NOMO-1 (cell line): ENCODE data around the gene CADM1.

Source experiments
- DNase-seq, 2 experiments: peaks; one replicate each; lab custom pipeline; 2025; ENCODE audit not compliant: unreplicated experiment in 2 of 2; lab: John Stamatoyannopoulos, UW

The CADM1 gene

DNA sequence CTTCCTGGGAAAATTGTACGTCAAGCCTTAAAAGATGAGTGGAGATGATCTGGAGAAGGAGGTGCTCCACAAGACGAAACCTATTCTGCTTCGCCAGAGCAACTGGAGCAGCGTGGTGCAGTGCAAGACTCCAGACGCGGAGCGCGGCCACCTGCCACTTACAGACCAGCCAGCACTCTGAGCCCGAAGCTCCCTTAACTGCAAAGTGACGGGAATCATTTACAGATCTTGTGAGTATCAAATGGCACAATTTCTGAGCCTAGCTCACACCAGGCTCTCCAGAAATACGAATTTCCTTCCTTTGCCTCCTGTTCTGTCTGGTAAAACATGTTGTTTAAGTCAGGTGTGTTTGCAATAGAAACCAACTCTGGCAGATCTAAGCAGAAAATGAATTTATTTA lies 369.3 kb downstream of the CADM1 start:
- no peak for DNase-seq

DNA sequence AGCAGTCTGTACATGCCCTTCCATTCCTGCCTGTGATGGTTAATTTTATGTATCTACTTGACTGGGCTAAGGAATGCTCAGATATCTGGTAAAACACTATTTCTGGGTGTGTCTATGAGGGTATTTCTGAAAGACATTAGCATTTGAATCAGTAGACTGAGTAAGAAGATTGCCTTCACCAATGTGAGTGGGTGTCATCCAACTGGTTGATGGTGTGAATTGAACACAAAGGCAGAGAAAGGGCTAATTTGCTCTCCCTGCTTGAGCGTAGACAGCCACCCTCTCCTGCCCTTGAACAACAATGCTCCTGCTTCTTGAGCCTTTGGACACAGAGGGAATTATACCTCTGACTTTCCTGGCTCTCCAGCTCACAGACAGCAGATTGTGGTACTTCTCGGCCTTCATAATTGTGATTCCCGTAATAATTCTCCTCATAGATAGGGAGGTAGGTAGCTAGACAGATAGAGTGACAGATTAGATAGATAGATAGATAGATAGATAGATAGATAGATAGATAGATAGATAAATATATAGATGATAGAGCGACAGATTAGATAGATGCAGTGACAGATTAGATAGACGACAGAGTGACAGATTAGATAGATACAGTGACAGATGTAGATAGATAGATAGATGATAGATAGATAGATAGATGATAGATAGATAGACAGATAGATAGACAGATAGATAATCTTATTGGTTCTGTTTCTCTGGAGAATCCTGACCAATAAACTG lies 370.6 kb downstream of the CADM1 start:
- no peak for DNase-seq

DNA sequence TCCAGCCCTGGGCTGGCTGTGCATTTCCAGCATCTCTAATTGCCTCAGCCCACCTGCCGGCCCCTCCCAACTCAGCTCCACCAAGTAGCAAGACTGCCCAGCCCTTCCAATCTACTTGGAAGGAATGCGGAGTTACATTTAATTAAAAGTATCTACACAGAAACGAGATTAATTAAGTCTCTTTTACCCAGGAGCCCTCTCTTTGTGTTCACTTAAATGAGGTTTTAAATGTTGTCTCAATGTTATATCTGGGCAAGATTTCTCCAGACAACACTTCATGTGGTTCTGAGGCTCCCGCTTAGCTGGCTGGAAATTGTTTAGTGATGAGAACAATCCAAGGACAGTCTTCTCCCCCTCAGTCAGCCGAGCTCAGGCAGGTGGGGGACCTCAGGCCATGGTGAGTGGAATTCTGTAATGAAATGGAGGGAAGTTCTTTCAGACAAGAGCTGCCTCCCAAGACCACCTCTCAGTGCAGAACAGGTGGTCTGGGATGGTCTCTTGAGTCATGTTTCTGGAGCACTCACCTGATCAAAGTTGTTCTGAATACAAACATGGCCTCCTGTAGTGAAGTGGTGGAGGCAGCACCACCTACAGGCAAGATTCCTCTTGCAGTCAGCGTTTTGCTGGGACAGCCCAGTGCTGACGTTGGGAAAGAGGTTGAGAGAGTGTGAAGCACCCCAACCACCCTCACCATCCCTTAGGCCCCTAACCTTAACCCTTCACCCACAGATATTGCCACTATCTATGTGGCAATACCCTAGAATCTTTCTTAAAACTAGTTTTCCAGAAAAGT lies 371.6 kb downstream of the CADM1 start:
- no peak for DNase-seq

DNA sequence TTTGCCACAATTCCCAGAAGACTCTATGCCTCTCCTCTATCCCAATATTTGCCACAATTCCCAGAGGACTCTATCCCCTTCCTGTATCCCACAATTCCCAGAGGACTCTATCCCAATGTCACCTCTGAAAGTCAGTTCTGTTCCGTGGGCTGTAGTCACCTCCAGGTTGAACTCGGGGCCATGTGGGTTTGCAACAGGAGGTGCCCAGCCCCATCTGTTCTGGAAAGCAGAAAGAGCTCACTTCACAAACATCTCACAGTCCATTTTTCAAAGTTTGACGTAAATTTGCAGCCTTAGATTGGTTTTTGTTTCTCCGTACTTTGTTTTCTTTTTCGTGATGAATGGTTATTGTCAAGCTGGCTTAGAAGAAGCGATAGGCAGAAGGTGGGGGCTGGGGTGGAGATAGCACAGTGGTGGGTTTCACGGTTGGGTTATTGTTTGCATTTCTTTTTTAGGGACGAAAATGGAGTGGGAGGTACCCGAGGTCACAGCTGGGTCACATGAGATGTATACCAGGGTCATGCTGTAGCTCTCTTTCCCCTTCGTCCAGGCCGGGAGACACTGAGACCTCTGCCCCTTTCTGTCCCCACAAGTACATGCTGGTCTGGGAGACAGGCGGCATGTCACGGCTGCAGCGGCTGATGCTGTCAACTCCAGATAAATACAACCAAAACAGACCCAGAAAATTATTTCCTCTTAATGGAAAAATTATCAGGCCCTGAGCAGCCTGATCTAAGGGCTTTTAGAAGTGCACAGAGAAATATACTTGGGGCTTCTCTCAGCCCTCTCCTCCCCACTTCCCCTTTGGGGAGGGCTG lies 374.5 kb downstream of the CADM1 start:
- no peak for DNase-seq

DNA sequence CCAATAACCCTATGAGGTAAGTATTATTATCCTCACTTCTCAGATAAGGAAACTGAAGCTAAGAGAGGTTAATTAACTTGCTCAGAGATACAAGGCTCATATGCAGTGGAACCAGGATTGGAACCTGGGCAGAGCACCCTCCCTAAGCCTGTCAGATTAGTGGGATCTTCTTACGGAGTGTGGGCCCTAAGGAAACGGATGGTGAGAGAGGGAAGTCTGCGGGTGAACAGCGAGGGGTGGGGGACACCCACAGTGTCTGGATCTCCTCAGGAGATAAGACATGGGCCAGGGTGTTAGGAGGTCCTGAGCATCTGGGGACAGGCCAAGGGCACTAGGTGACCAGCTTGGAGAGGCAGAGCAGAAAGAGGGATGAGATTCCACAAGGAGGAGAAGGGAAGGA lies 376.0 kb downstream of the CADM1 start:
- DNase-seq: no peak

DNA sequence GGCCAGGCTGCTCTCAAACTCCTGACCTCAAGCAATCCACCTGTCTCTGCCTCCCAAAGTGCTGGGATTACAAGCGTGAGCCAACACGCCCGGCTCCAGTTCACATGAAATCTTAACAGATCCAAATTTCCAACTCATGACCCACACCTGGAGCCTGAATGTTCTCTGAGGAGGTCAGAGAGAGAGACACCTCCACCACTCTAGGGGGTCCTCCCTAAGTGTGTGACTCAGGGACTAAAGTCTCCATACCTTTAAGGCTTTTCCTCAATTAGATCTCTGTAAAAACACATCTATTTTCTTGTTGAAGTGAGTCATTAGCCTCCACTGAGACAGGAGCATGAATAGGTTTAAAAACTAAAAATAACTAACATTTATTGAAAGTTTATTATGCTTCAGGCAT lies 376.4 kb downstream of the CADM1 start:
- no peak for DNase-seq

DNA sequence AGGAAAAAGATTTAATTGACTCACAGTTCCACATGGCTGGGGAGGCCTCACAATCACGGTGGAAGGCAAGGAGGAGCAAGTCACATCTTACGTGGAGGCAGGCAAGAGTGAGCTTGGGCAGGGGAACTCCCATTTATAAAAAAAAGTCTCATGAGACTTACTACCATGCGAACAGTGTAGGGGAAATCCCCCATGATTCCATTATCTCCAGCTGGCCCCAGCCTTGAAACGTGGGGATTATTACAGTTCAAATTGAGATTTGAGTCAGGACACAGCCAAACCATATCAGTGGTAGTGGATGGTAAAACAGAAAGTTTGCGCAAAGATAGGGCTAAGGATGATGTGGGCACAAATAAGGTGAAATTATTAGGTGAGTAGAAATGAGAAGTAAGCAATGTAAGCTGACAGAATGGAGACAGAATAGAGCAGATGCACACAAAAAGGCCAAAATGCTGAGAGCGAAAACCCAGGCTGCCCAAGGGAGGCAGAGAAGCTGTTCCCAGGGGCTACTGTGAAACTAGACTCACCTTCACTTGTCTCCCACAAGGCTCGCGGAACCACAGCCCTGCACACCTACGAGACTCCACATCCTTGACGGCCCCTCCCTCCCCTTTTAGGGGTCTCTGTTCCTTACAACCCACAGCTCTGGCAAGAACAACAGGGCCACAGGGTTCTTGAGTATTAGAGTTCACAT lies 377.6 kb downstream of the CADM1 start:
- DNase-seq: no peak

DNA sequence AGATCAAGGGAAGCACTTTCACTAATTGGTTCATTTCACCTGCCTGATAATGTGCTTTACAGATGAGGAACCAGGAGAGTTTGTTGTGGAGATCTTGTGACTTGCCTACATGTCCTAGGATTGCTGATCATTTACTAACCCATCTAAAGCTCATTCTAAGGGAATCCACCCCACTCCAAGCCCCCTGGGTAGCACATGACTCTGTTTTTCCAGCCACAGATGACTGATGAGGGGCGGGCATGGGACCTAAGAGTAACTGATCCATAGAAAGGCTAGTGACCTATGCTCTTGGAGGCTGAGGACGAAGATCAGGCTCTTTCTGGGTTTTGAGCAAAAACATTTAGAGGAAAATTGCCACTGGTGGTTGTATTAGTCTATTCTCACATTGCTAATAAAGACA lies 378.1 kb downstream of the CADM1 start:
- DNase-seq: no peak

DNA sequence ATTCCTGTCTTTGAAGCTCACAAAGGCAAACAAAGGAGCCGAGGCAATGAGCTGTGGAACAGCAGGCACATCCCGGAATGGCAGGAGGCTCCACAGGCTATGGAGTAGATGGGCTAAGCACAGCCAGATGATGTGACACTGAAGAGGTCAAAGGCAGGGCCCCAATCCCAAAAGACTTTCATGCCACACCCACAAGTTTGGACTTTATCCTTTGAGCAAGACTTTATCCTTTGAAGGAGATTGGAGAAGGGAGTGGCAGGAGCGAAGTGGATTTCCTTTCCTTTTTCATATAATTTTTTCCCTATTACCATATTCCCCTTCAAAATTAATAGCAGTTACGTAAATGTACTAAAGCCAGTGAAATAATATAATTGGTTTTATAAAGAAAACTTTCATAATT lies 379.4 kb downstream of the CADM1 start:
- no peak for DNase-seq

DNA sequence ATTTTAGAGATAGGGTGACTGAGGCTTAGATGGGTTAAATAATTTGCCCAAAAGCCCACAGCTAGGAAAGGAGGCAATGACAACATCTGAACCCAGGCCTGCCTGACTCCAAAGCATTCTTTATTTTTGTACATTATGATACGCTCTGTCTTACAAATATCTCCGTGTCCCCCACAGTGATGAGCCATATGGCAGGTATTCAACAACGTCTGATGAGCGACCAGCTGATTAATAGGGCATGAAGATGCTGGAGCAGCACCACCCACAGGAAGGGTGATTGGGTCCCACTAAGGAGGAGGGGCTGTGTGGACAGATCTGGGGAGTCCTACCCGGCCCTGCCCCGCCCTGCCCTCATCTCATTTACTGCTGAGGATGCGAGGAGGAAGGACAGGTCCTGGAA lies 380.6 kb downstream of the CADM1 start:
- no peak for DNase-seq

DNA sequence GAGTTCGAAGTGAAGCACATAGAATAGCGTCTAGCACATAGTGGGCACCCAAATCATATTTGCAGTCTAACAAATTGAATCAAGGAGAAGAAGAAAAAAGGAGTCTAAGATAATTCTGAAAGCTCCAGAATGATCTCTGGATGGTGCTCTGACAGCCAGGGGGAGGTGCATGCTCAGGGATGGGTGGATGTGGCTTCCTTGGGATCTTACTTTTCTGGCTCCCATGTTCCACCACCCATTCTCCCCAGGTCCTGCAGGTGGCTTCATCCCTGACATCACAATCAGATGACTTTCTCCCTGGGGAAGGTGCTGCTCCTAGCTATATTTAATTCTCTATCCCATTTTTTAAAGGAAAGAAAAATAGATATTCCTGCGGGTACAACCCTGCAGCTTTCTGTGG lies 381.9 kb downstream of the CADM1 start:
- DNase-seq: no peak
